H1 (cell line): ENCODE measurements around the gene ANGPTL4. TPM values are rescaled to one million over a fixed set of nuclear protein-coding genes. Genes with fewer than 3 reads are reported as not detected.

Experiments
- CTCF ChIA-PET: fragments of 300-600 bp; sonication (Branson Sonifier 250); formaldehyde crosslinking; loops from one replicate; lab custom pipeline; 2021; ENCODE audit not compliant: partially characterized antibody; lab: Charles Lee
- POLR2A ChIA-PET: fragments of 300-600 bp; sonication (Branson Sonifier 250); formaldehyde crosslinking; loops from one replicate; lab custom pipeline; 2021; ENCODE audit warnings: inconsistent platforms; ENCODE audit not compliant: partially characterized antibody; lab: Charles Lee
- DNase-seq, 2 experiments: peaks; one replicate each; pipeline versions ENCODE4 v3.0.0 to v3.0.0-alpha.2; 2010 to 2022; ENCODE audit warnings: low spot score in 2 of 2, low read depth in 1 of 2, mixed read lengths in 1 of 2
- FAIRE-seq: peaks from 2 replicates; lab custom pipeline; 2011; peaks lifted over from hg19 to GRCh38; lab: Jason Lieb, UNC
- H2AFZ ChIP-seq: 2 replicates; pipeline ENCODE4 v1.8.1; 2012; ENCODE audit warnings: low read length, inconsistent platforms
- H2AK5ac ChIP-seq: 2 replicates; pipeline ENCODE4 v1.6.1; 2013; ENCODE audit warnings: low read depth, low read length
- H2BK120ac ChIP-seq: replicated peaks from 2 replicates; pipeline ENCODE3; 2013; ENCODE audit warnings: low read depth, low read length, inconsistent platforms
- H2BK12ac ChIP-seq: 2 replicates; pipeline ENCODE4 v1.6.1; 2013; ENCODE audit warnings: low read depth, low read length
- H2BK15ac ChIP-seq: 2 replicates; pipeline ENCODE4 v1.6.1; 2013; ENCODE audit warnings: low read length
- H2BK20ac ChIP-seq: 2 replicates; pipeline ENCODE4 v1.6.1; 2013; ENCODE audit warnings: low read length
- H2BK5ac ChIP-seq: 2 replicates; pipeline ENCODE4 v1.6.1; 2013; ENCODE audit warnings: low read depth, low read length
- H3K14ac ChIP-seq: 2 replicates; pipeline ENCODE4 v1.6.1; 2013; ENCODE audit warnings: inconsistent platforms; ENCODE audit not compliant: insufficient read length
- H3K18ac ChIP-seq: 2 replicates; pipeline ENCODE4 v1.6.1; 2013; ENCODE audit warnings: low read length; ENCODE audit errors: extremely low read depth
- H3K23ac ChIP-seq: 2 replicates; pipeline ENCODE4 v1.6.1; 2013; ENCODE audit warnings: inconsistent platforms; ENCODE audit not compliant: insufficient read length
- H3K23me2 ChIP-seq: 2 replicates; pipeline ENCODE4 v1.6.1; 2013; ENCODE audit warnings: low read depth, low read length
- H3K27ac ChIP-seq: 2 replicates; pipeline ENCODE4 v1.6.1; 2011; ENCODE audit warnings: low read depth, low read length, inconsistent platforms
- H3K27me3 ChIP-seq, 4 experiments: replicated peaks in 1 of 4; 1 replicate in 1 of 4; 2 replicates in 3 of 4; pipeline versions ENCODE4 v1.6.1 to v1.8.1; 2011 to 2013; ENCODE audit warnings: low read length in 3 of 4, mild to moderate bottlenecking in 3 of 4, inconsistent platforms in 2 of 4, mixed read lengths in 2 of 4, moderate library complexity in 1 of 4; ENCODE audit not compliant: control insufficient read depth in 3 of 4, insufficient read depth in 3 of 4; ENCODE audit errors: extremely low read depth in 1 of 4
- H3K36me3 ChIP-seq, 4 experiments: 2 replicates each; pipeline versions ENCODE4 v1.6.1 to v1.8.1; 2011 to 2013; ENCODE audit warnings: mild to moderate bottlenecking in 4 of 4, low read length in 3 of 4, moderate library complexity in 2 of 4, control low read depth in 1 of 4, inconsistent platforms in 1 of 4; ENCODE audit not compliant: insufficient read depth in 4 of 4, control insufficient read depth in 2 of 4
- H3K4ac ChIP-seq: replicated peaks from 2 replicates; pipeline ENCODE3; 2013; ENCODE audit warnings: low read length, low read depth, mixed read lengths, inconsistent platforms; ENCODE audit not compliant: insufficient read length
- H3K4me1 ChIP-seq, 4 experiments: replicated peaks in 1 of 4; 1 replicate in 1 of 4; 2 replicates in 3 of 4; pipeline versions ENCODE4 v1.6.1 to v1.8.1; 2011 to 2013; ENCODE audit warnings: low read length in 3 of 4, inconsistent platforms in 2 of 4, mixed read lengths in 1 of 4; ENCODE audit not compliant: insufficient read depth in 4 of 4, control insufficient read depth in 3 of 4
- H3K4me2 ChIP-seq, 2 experiments: 2 replicates each; pipeline versions ENCODE4 v1.6.1 to v1.8.1; 2011 to 2013; ENCODE audit warnings: low read depth in 2 of 2, low read length in 2 of 2, control low read depth in 1 of 2, inconsistent platforms in 1 of 2, mild to moderate bottlenecking in 1 of 2; ENCODE audit not compliant: insufficient read depth in 1 of 2
- H3K4me3 ChIP-seq, 4 experiments: fragments of 200-600, 300-600 bp in 1 of 4; sonication (generic), shearing (Covaris generic), sonication (Bioruptor Twin) in 1 of 4; 2 replicates each; pipeline versions ENCODE4 v1.5.1 to v1.8.1; 2011 to 2016; ENCODE audit warnings: low read length in 4 of 4, low read depth in 3 of 4, control low read depth in 2 of 4, inconsistent platforms in 2 of 4, mild to moderate bottlenecking in 2 of 4, mixed read lengths in 1 of 4, moderate library complexity in 1 of 4; ENCODE audit not compliant: insufficient read depth in 2 of 4; ENCODE audit errors: extremely low read depth in 1 of 4
- H3K56ac ChIP-seq: replicated peaks from 2 replicates; pipeline ENCODE3; 2013; ENCODE audit warnings: low read depth, mild to moderate bottlenecking, mixed read lengths, low read length, inconsistent platforms; ENCODE audit not compliant: insufficient read length
- H3K79me1 ChIP-seq: 2 replicates; pipeline ENCODE4 v1.6.1; 2013; ENCODE audit warnings: low read depth, low read length, control low read depth
- H3K79me2 ChIP-seq, 2 experiments: 2 replicates each; pipeline versions ENCODE4 v1.6.1 to v1.8.1; 2012 to 2013; ENCODE audit warnings: low read length in 2 of 2, mild to moderate bottlenecking in 2 of 2, inconsistent platforms in 1 of 2; ENCODE audit not compliant: insufficient read depth in 2 of 2, control insufficient read depth in 1 of 2
- H3K9ac ChIP-seq, 4 experiments: replicated peaks in 1 of 4; 1 replicate in 1 of 4; 2 replicates in 3 of 4; pipeline versions ENCODE4 v1.6.1 to v1.8.1; 2011 to 2013; ENCODE audit warnings: low read depth in 3 of 4, low read length in 3 of 4, control low read depth in 2 of 4, mild to moderate bottlenecking in 2 of 4, moderate library complexity in 2 of 4, inconsistent platforms in 1 of 4; ENCODE audit errors: extremely low read depth in 1 of 4
- H3K9me3 ChIP-seq, 2 experiments: 2 replicates each; pipeline versions ENCODE4 v1.6.1 to v1.8.1; 2012 to 2013; ENCODE audit warnings: mild to moderate bottlenecking in 2 of 2, moderate library complexity in 2 of 2, control low read depth in 1 of 2, inconsistent platforms in 1 of 2, low read depth in 1 of 2, low read length in 1 of 2, mixed read lengths in 1 of 2; ENCODE audit not compliant: insufficient read depth in 2 of 2
- H4K20me1 ChIP-seq, 2 experiments: replicated peaks in 1 of 2; 2 replicates each; pipeline versions ENCODE3 to v1.8.1; 2011 to 2013; ENCODE audit warnings: inconsistent platforms in 2 of 2, low read length in 2 of 2, mild to moderate bottlenecking in 1 of 2; ENCODE audit not compliant: insufficient read depth in 2 of 2, control insufficient read depth in 1 of 2
- H4K5ac ChIP-seq: 2 replicates; pipeline ENCODE4 v1.6.1; 2013; ENCODE audit warnings: low read length, low read depth, mixed read lengths, inconsistent platforms; ENCODE audit not compliant: insufficient read length
- H4K8ac ChIP-seq: 2 replicates; pipeline ENCODE4 v1.8.0; 2013; ENCODE audit warnings: mild to moderate bottlenecking, moderate library complexity, low read length, inconsistent platforms; ENCODE audit not compliant: insufficient read depth; ENCODE audit errors: extremely low read depth
- H4K91ac ChIP-seq: replicated peaks from 2 replicates; pipeline ENCODE3; 2013; ENCODE audit warnings: low read length, mixed read lengths, inconsistent platforms; ENCODE audit not compliant: insufficient read length
- ASH2L ChIP-seq: fragments of 200-600, 300-600 bp; sonication (generic); IDR thresholded peaks from one replicate; pipeline ENCODE4 v1.7.1; 2017; ENCODE audit warnings: low read length
- ATF3 ChIP-seq: IDR thresholded peaks from 2 replicates; pipeline ENCODE4 v1.6.1; 2011; ENCODE audit warnings: low read depth, mild to moderate bottlenecking, low read length; ENCODE audit not compliant: insufficient read depth
- CBX5 ChIP-seq: fragments of 300-800, 300-1000 bp; sonication (generic); IDR thresholded peaks from 2 replicates; pipeline ENCODE4 v1.7.1; 2016; ENCODE audit warnings: antibody characterized with exemption, low read length, low read depth
- FOSL1 ChIP-seq: IDR thresholded peaks from 2 replicates; pipeline ENCODE4 v1.6.1; 2011; ENCODE audit warnings: mild to moderate bottlenecking, low read depth, low read length, moderate library complexity; ENCODE audit not compliant: insufficient read depth
- JUN ChIP-seq: IDR thresholded peaks from 2 replicates; pipeline ENCODE4 v1.6.1; 2011; ENCODE audit warnings: low read depth, mild to moderate bottlenecking, improper control_type of control experiment, low read length
- POLR2A ChIP-seq, 2 experiments: IDR thresholded peaks; 1 replicate in 1 of 2; 2 replicates in 1 of 2; pipeline ENCODE4 v1.6.1; 2011; ENCODE audit warnings: low read depth in 2 of 2, low read length in 2 of 2, mild to moderate bottlenecking in 2 of 2; ENCODE audit errors: control extremely low read depth in 1 of 2
- SP2 ChIP-seq: IDR thresholded peaks from 2 replicates; pipeline ENCODE4 v1.6.1; 2012; ENCODE audit warnings: mild to moderate bottlenecking, low read length, inconsistent platforms
- TEAD4 ChIP-seq: IDR thresholded peaks from 2 replicates; pipeline ENCODE4 v1.6.1; 2012; ENCODE audit warnings: low read depth, low read length, inconsistent platforms, mixed read lengths
- USF2 ChIP-seq: IDR thresholded peaks from 2 replicates; pipeline ENCODE4 v1.6.1; 2011; ENCODE audit warnings: low read length, improper control_type of control experiment
- WGBS, 2 experiments: shearing (Covaris generic) in 1 of 2; methylation state at CpG; one replicate each; pipeline versions ENCODE4 v1.1.6 to v1.1.7; 2013 to 2015; ENCODE audit warnings: low lambda C conversion rate in 2 of 2, mixed read lengths in 2 of 2, inconsistent platforms in 1 of 2, low coverage in 1 of 2, missing lambda C conversion rate in 1 of 2; ENCODE audit not compliant: insufficient replicate concordance in 2 of 2, insufficient coverage in 1 of 2, insufficient read length in 1 of 2; ENCODE audit errors: extremely low coverage in 1 of 2, missing lambda C conversion rate in 1 of 2; 5-methylcytosine and 5-hydroxymethylcytosine counted together
- polyA plus RNA-seq, 7 experiments: library from polyadenylated mRNA; depleted of rRNA in 3 of 7; stranded (reverse) in 5 of 7; unstranded in 2 of 7; fragments of >200 nt in 5 of 7; fragments of 200-250 nt in 2 of 7; gene quantifications; 1 replicate in 5 of 7; 2 replicates in 1 of 7; 4 replicates in 1 of 7; pipeline versions ENCODE4 v1.2.1 to v1.2.3, GENCODE V29; 2011 to 2013; ENCODE audit warnings: missing spikeins in 2 of 7, mixed read lengths in 2 of 7
- total RNA-seq: library from RNA; stranded (reverse); fragmentation: NEBNext Ultra II Directional; extraction: Animal tissue kit (Norgen Biotek cat#: 25700); gene quantifications from 2 replicates; pipeline ENCODE4 v1.2.1, GENCODE V29; 2021

The ANGPTL4 gene
- total and polyA plus RNA-seq, 2 of the 8 experiments (the other 6 are each of a cell fraction or from before 2014, with no cell fraction given): 2.3 to 6.5 TPM

- Histone ChIP-seq H4K91ac (no peak overlapping the region), H3K27ac (peak overlapping the region; percentile 47), H2BK15ac (no peak overlapping the region; the same call in 1 of the 2 replicates), H3K79me1 (peaks cover 24% of the 10 kb centered on the region), H3K4me1 (peaks cover 0 to 10% (median 4%) of the 10 kb centered on the region in 4 experiments; a peak in 6 of 7 replicates), H2BK120ac (peak overlapping the region; percentile 34), H3K23me2 (no peaks in the 10 kb centered on the region), H2BK5ac (0 out of 2 replicates have a peak overlapping the region, but pooled peaks have one; percentile 39), H3K36me3 (no peaks in the 10 kb centered on the region; a peak in 1 of 8 replicates), H4K20me1 (peaks cover 7 to 14% of the 10 kb centered on the region in 2 experiments), H3K27me3 (no peaks in the 10 kb centered on the region), H3K23ac (no peak overlapping the region), H3K4ac (no peak overlapping the region), H3K9me3 (peaks cover 0 to 4% of the 10 kb centered on the region in 2 experiments; a peak in 1 of 4 replicates), H2AFZ (no peak overlapping the region), H2BK12ac (0 out of 2 replicates have a peak overlapping the region, but pooled peaks have one; percentile 33), H3K4me3 (peak overlapping the region; percentile 21 to 99 (median 26); a peak in 6 of 8 replicates), H3K18ac (no peak overlapping the region), H4K5ac (no peak overlapping the region), H3K9ac (peak overlapping the region; percentile 21 to 50 (median 37); a peak in 3 of 7 replicates), H3K14ac (no peak overlapping the region), H3K4me2 (peak overlapping the region; percentile 62 to 81), H2AK5ac (peak overlapping the region; percentile 82; the same call in 1 of the 2 replicates), H3K79me2 (peaks cover 7 to 56% of the 10 kb centered on the region in 2 experiments), H3K56ac (no peak overlapping the region), H4K8ac (no peak overlapping the region), H2BK20ac (no peak overlapping the region)
- no peak for FAIRE-seq
- ChIA-PET POLR2A (interaction anchor here (0.5 to 5.6 kb wide), 27 partner anchors 9 to 127 kb away, joined by 3 to 71 read pairs (median 5); partner anchors contain the start of genes ANGPTL4, HNRNPM, KANK3 and MARCHF2), CTCF (interaction anchor here (0.8 to 5.5 kb wide), 6 partner anchors 9 to 44 kb away, joined by 3 to 47 read pairs (median 4); partner anchors contain the start of gene MARCHF2)
- DNase-seq: no peak
- WGBS, 2 experiments: 86% methylated on average over 23 of the region's 23 CpGs; no CpG with 5 or more reads in 1 of the 2 experiments
- TF ChIP-seq SP2 (no peak), CBX5 (no peak), TEAD4 (no peak), USF2 (no peak), POLR2A (IDR thresholded peaks at IDR 0.05; ENCODE audit: control extremely low read depth in 1 of 2, low read depth in 2 of 2, low read length in 2 of 2) (no peak), FOSL1 (no peak), JUN (no peak), ASH2L (no peak), ATF3 (no peak)
These were observed 27.5 kb downstream of the ANGPTL4 start for GRCh38 chr19:8391198-8392016.
